Neural progenitor cell (in vitro differentiated cells): ENCODE data around the gene GADD45GIP1. TPM values are rescaled to one million over a fixed set of nuclear protein-coding genes. Genes with fewer than 3 reads are reported as not detected.
A peak's percentile ranks its signal among the peaks of the same experiment; 100 is the strongest.

Source experiments
- DNase-seq: peaks from one replicate; pipeline ENCODE4 v3.0.0-alpha.2; 2016; ENCODE audit warnings: low spot score
- H2AFZ ChIP-seq: fragments of 200-600 bp; sonication (generic); replicated peaks from 2 replicates; pipeline ENCODE4 v1.6.1; 2016; ENCODE audit warnings: antibody characterized with exemption
- H3F3A ChIP-seq: fragments of 200-600 bp; sonication (generic); 2 replicates; pipeline ENCODE4 v1.6.1; 2016; ENCODE audit warnings: antibody characterized with exemption, low read depth
- H3K27ac ChIP-seq: fragments of 200-600 bp; sonication (generic); 2 replicates; pipeline ENCODE4 v1.5.1; 2016; ENCODE audit warnings: mild to moderate bottlenecking
- H3K27me3 ChIP-seq: fragments of 200-600 bp; sonication (generic); 2 replicates; pipeline ENCODE4 v1.6.1; 2016; ENCODE audit warnings: mild to moderate bottlenecking, moderate library complexity
- H3K36me3 ChIP-seq: fragments of 200-600 bp; sonication (generic); 2 replicates; pipeline ENCODE4 v1.5.1; 2016
- H3K4me1 ChIP-seq: fragments of 200-600 bp; sonication (generic); 2 replicates; pipeline ENCODE4 v1.6.1; 2016; ENCODE audit warnings: mixed run types
- H3K4me2 ChIP-seq: fragments of 200-600 bp; sonication (generic); 2 replicates; pipeline ENCODE4 v1.6.1; 2016
- H3K4me3 ChIP-seq: fragments of 200-600 bp; sonication (generic); 2 replicates; pipeline ENCODE4 v1.5.1; 2016
- H3K79me2 ChIP-seq: fragments of 200-600 bp; sonication (generic); 2 replicates; pipeline ENCODE4 v1.6.1; 2016; ENCODE audit warnings: low read depth
- H3K9ac ChIP-seq: fragments of 200-600 bp; sonication (generic); 2 replicates; pipeline ENCODE4 v1.6.1; 2016
- H3K9me3 ChIP-seq: fragments of 200-600 bp; sonication (generic); 2 replicates; pipeline ENCODE4 v1.5.1; 2016; ENCODE audit warnings: low read depth
- H4K20me1 ChIP-seq: fragments of 200-600 bp; sonication (generic); 2 replicates; pipeline ENCODE4 v1.6.1; 2016; ENCODE audit warnings: low read depth
- H3K27ac Mint-ChIP-seq: 3 replicates; pipeline ENCODE4 v1.8.0; 2021; ENCODE audit warnings: mixed read lengths
- H3K27me3 Mint-ChIP-seq: 2 replicates; pipeline ENCODE4 v1.8.0; 2022; ENCODE audit warnings: low read depth, mild to moderate bottlenecking, inconsistent platforms, moderate library complexity, mixed read lengths; ENCODE audit not compliant: insufficient read depth
- H3K36me3 Mint-ChIP-seq: 3 replicates; pipeline ENCODE4 v1.8.0; 2021; ENCODE audit warnings: mixed read lengths
- H3K4me1 Mint-ChIP-seq: 3 replicates; pipeline ENCODE4 v1.8.0; 2021; ENCODE audit warnings: mixed read lengths
- H3K4me3 Mint-ChIP-seq: 3 replicates; pipeline ENCODE4 v1.8.0; 2021; ENCODE audit warnings: mild to moderate bottlenecking, moderate library complexity, mixed read lengths
- H3K9me3 Mint-ChIP-seq: 3 replicates; pipeline ENCODE4 v1.8.0; 2020; ENCODE audit warnings: mixed read lengths
- CTCF ChIP-seq: fragments of 200-600 bp; sonication (generic); IDR thresholded peaks from 2 replicates; pipeline ENCODE4 v1.5.1; 2017; ENCODE audit warnings: antibody characterized with exemption, mild to moderate bottlenecking
- EZH2 ChIP-seq: fragments of 200-600 bp; sonication (generic); IDR thresholded peaks from 2 replicates; pipeline ENCODE4 v1.6.1; 2017; ENCODE audit warnings: antibody characterized with exemption, mild to moderate bottlenecking, moderate library complexity
- EZH2phosphoT487 ChIP-seq: fragments of 200-600 bp; sonication (generic); IDR thresholded peaks from 2 replicates; pipeline ENCODE4 v1.6.1; 2017; ENCODE audit warnings: antibody characterized with exemption
- total RNA-seq: library from RNA; depleted of rRNA; stranded (reverse); fragments of >200 nt; gene quantifications from 2 replicates; pipeline ENCODE4 v1.2.3, GENCODE V29; 2015; ENCODE audit warnings: low replicate concordance

GADD45GIP1 gene
- 17.1 and 42.2 TPM in 2 replicates for total RNA-seq

DNA sequence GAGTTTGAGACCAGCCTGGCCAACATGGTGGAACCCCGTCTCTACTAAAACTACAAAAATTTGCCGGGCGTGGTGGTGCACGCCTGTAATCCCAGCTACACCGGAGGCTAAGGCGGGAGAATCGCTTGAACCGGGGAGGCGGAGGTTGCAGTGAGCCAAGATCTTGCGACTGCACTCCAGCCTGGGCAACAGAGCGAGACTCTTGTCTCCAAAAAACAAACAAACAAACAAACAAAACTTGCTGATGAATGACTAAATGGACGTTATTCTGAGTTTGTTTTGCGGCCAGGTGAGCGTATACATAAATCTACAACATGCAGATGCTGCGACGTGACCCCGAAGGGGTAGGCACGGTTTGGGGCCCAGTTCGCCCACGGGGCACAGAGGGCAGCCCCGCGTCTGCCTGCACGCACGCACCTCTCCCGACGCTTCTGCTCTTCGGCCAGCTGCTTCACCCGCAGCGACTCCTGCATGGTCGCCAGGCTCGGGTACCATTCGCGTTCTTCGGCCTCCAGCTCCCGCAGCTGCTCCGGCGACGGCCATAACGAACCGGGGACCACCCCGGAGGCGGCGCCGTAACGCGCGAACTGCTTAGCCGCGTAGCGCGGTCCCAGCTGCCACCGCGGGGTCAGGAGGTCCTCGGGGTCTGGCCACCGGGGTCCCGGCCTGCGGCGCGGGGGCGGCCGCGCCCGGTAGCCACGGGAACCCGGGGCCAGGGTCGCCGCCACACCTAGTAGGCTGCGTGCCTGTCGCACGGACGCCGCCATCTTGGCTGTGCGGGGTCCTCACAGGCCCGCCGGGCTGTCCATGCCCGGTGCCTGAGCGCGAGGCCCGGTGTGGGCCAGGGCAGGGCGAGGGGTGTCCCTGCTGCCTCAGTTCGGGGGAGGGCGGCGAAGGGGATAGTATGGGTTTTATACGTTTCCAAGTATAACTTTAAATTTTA lies at the start of gene GADD45GIP1:
Gene GADD45GIP1 (minus strand): TSS at position 778 of the 943 bp plus-strand sequence. CDS start 11 bp downstream, at position 767.
- Histone ChIP-seq H2AFZ (peak within 1 kb of the TSS; percentile 77), H3K27ac (peak within 1 kb of the TSS; percentile 72), H3K36me3 (no peaks in the 10 kb centered on the region), H3K9me3 (no peaks in the 10 kb centered on the region), H3K9ac (peak within 1 kb of the TSS; percentile 73), H4K20me1 (peaks cover 15% of the 10 kb centered on the region), H3K27me3 (no peaks in the 10 kb centered on the region), H3F3A (peaks cover 51% of the 10 kb centered on the region), H3K4me3 (peak within 1 kb of the TSS; percentile 82), H3K4me1 (no peaks in the 10 kb centered on the region), H3K4me2 (peak within 1 kb of the TSS; percentile 83), H3K79me2 (peaks cover 34% of the 10 kb centered on the region)
- Mint-ChIP-seq H3K27ac (peak within 1 kb of the TSS; percentile 90), H3K36me3 (peaks cover 6% of the 10 kb centered on the region), H3K4me1 (peaks cover 16% of the 10 kb centered on the region), H3K9me3 (no peaks in the 10 kb centered on the region), H3K27me3 (peaks cover 6% of the 10 kb centered on the region), H3K4me3 (peak within 1 kb of the TSS; percentile 88)
- TF ChIP-seq CTCF, result no peak
- TF ChIP-seq EZH2phosphoT487, result no peak
- TF ChIP-seq EZH2, result no peak
- DNase-seq, result peak; percentile 89

DNA sequence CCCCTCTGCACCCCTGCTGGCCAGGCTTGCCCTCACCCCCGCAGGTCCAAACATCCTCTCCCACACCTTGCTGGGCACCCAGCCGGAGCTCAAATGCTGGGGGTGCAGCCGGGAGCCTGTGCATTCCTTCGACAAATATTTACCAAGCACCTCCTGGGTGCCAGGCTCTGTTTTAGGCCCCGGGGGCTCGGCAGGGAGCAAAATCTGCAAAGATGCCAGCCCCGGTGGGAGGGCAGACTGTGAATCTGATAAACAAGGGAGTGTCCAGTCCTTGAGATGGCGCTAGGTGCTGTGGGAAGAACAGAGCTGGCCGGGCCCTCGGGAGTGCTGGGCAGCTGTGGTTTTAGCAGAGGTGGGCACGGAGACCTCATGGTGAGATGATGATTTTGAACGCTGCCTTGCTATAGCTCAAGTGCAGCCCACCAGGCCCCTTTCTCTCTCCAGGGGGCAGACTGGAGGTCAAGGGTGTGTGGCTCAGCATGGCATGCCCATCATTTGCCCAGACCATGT lies 48.9 kb upstream of the GADD45GIP1 start:
- Histone ChIP-seq H3K4me1 (no peaks in the 10 kb centered on the region), H2AFZ (no peak overlapping the region), H4K20me1 (peaks cover 42% of the 10 kb centered on the region), H3K4me3 (no peak overlapping the region), H3K9me3 (no peaks in the 10 kb centered on the region), H3F3A (no peaks in the 10 kb centered on the region), H3K27ac (no peak overlapping the region), H3K79me2 (no peaks in the 10 kb centered on the region), H3K36me3 (no peaks in the 10 kb centered on the region), H3K27me3 (peaks cover 100% of the 10 kb centered on the region), H3K4me2 (no peak overlapping the region), H3K9ac (no peak overlapping the region)
- Mint-ChIP-seq H3K4me1 (peaks cover 6% of the 10 kb centered on the region), H3K36me3 (no peaks in the 10 kb centered on the region), H3K27ac (no peak overlapping the region), H3K27me3 (peaks cover 65% of the 10 kb centered on the region), H3K9me3 (peaks cover 5% of the 10 kb centered on the region), H3K4me3 (no peak overlapping the region)
- TF ChIP-seq CTCF, result no peak
- no peak for TF ChIP-seq EZH2
- no peak for TF ChIP-seq EZH2phosphoT487
- no peak for DNase-seq

GRCh38 chr19:13005253-13005652 lies 48.2 kb upstream of the GADD45GIP1 start:
- H3K79me2 ChIP-seq, result no peaks in the 10 kb centered on the region
- H3K4me2 ChIP-seq, result no peak overlapping the region
- H3K36me3 ChIP-seq, result no peaks in the 10 kb centered on the region
- peaks cover 35% of the 10 kb centered on the region for H4K20me1 ChIP-seq
- H3K27ac ChIP-seq, result no peak overlapping the region
- peaks cover 63% of the 10 kb centered on the region for H3K27me3 Mint-ChIP-seq
- H3K9ac ChIP-seq, result no peak overlapping the region
- H3K9me3 Mint-ChIP-seq, result peaks cover 5% of the 10 kb centered on the region
- no peaks in the 10 kb centered on the region for H3K4me1 ChIP-seq
- H3K4me1 Mint-ChIP-seq, result peaks cover 6% of the 10 kb centered on the region
- TF ChIP-seq EZH2phosphoT487 (no peak), CTCF (no peak), EZH2 (no peak)
- no peak overlapping the region for H3K4me3 ChIP-seq
- no peaks in the 10 kb centered on the region for H3K9me3 ChIP-seq
- no peak overlapping the region for H2AFZ ChIP-seq
- DNase-seq, result no peak
- no peak overlapping the region for H3K27ac Mint-ChIP-seq
- H3K4me3 Mint-ChIP-seq, result no peak overlapping the region
- no peaks in the 10 kb centered on the region for H3F3A ChIP-seq
- H3K36me3 Mint-ChIP-seq, result no peaks in the 10 kb centered on the region
- peaks cover 100% of the 10 kb centered on the region for H3K27me3 ChIP-seq
